IMR-90 (cell line): ENCODE data around the gene TACC2. TPM values are rescaled to one million over a fixed set of nuclear protein-coding genes. Genes with fewer than 3 reads are reported as not detected.

Source experiments
- ATAC-seq: fragments of 200-7000 bp; cut with Tn5 transposase; 2 replicates; pipeline ENCODE4 v1.9.1; 2020; ENCODE audit warnings: low read depth, mild to moderate bottlenecking, moderate library complexity
- BruUV-seq: library from RNA; stranded (reverse); fragments of 400-500 nt; replicated peaks from 2 replicates; lab custom pipeline; 2021; lab: Mats Ljungman, UMichigan
- CTCF ChIA-PET: fragments of 300-600 bp; formaldehyde crosslinking; extraction: SDS; loops from one replicate; lab custom pipeline; 2021; ENCODE audit warnings: antibody characterized with exemption; lab: Yijun Ruan, JAX
- POLR2A ChIA-PET: fragments of 300-600 bp; sonication (Branson Sonifier 250); formaldehyde crosslinking; loops from one replicate; lab custom pipeline; 2022; ENCODE audit warnings: antibody characterized with exemption; ENCODE audit not compliant: unreplicated experiment; lab: Charles Lee
- DNase-seq: peaks from one replicate; pipeline ENCODE4 v3.0.0; 2013
- H2AFZ ChIP-seq: replicated peaks from 2 replicates; pipeline ENCODE3; 2013; ENCODE audit warnings: low read length, mild to moderate bottlenecking; ENCODE audit not compliant: poor library complexity
- H2AK5ac ChIP-seq: 2 replicates; pipeline ENCODE4 v1.6.1; 2013; ENCODE audit warnings: low read depth, low read length, inconsistent platforms
- H2AK9ac ChIP-seq: replicated peaks from 2 replicates; pipeline ENCODE3; 2013; ENCODE audit warnings: mild to moderate bottlenecking, low read depth, low read length, moderate library complexity; ENCODE audit not compliant: poor library complexity
- H2BK120ac ChIP-seq: 2 replicates; pipeline ENCODE4 v1.6.1; 2013; ENCODE audit warnings: low read depth, low read length, inconsistent platforms
- H2BK15ac ChIP-seq: 3 replicates; pipeline ENCODE4 v1.6.1; 2013; ENCODE audit warnings: low read depth, low read length, inconsistent platforms
- H2BK20ac ChIP-seq: 2 replicates; pipeline ENCODE4 v1.6.1; 2013; ENCODE audit warnings: low read depth, mild to moderate bottlenecking, inconsistent platforms, low read length, moderate library complexity
- H2BK5ac ChIP-seq: 2 replicates; pipeline ENCODE4 v1.6.1; 2013; ENCODE audit warnings: mild to moderate bottlenecking, low read depth, low read length, inconsistent platforms; ENCODE audit not compliant: poor library complexity, severe bottlenecking
- H3K14ac ChIP-seq: replicated peaks from 2 replicates; pipeline ENCODE4 v1.6.1; 2013; ENCODE audit warnings: low read depth, low read length, inconsistent platforms
- H3K18ac ChIP-seq: 2 replicates; pipeline ENCODE4 v1.6.1; 2013; ENCODE audit warnings: low read depth, low read length, control low read depth
- H3K23ac ChIP-seq: 2 replicates; pipeline ENCODE4 v1.6.1; 2013; ENCODE audit warnings: low read depth, low read length, inconsistent platforms
- H3K27ac ChIP-seq: 2 replicates; pipeline ENCODE4 v1.5.1; 2013; ENCODE audit warnings: mild to moderate bottlenecking, control low read depth, low read length; ENCODE audit not compliant: insufficient read depth
- H3K27me3 ChIP-seq: 2 replicates; pipeline ENCODE4 v1.6.1; 2013; ENCODE audit warnings: low read length; ENCODE audit not compliant: control insufficient read depth, insufficient read depth
- H3K36me3 ChIP-seq: 2 replicates; pipeline ENCODE4 v1.6.1; 2013; ENCODE audit warnings: low read length, mixed read lengths; ENCODE audit not compliant: control insufficient read depth, insufficient read depth
- H3K4ac ChIP-seq: 2 replicates; pipeline ENCODE4 v1.6.1; 2013; ENCODE audit warnings: low read depth, low read length, inconsistent platforms
- H3K4me1 ChIP-seq: 2 replicates; pipeline ENCODE4 v1.6.1; 2013; ENCODE audit warnings: low read length, mixed read lengths; ENCODE audit not compliant: control insufficient read depth, insufficient read depth
- H3K4me2 ChIP-seq: 2 replicates; pipeline ENCODE4 v1.6.1; 2013; ENCODE audit warnings: low read depth, mild to moderate bottlenecking, control low read depth, low read length, moderate library complexity
- H3K4me3 ChIP-seq: 2 replicates; pipeline ENCODE4 v1.5.1; 2013; ENCODE audit warnings: low read depth, mild to moderate bottlenecking, control low read depth, low read length, moderate library complexity; ENCODE audit not compliant: insufficient read depth
- H3K56ac ChIP-seq: 2 replicates; pipeline ENCODE4 v1.6.1; 2013; ENCODE audit warnings: low read length, inconsistent platforms; ENCODE audit not compliant: insufficient read depth; ENCODE audit errors: extremely low read depth
- H3K79me1 ChIP-seq, 2 experiments: 2 replicates each; pipeline ENCODE4 v1.6.1; 2013; ENCODE audit warnings: low read length in 2 of 2, inconsistent platforms in 1 of 2, low read depth in 1 of 2
- H3K9ac ChIP-seq: 2 replicates; pipeline ENCODE4 v1.6.1; 2013; ENCODE audit warnings: low read depth, low read length, control low read depth
- H3K9me1 ChIP-seq: 2 replicates; pipeline ENCODE4 v1.6.1; 2013; ENCODE audit warnings: low read length, inconsistent platforms; ENCODE audit not compliant: insufficient read depth
- H3K9me3 ChIP-seq: 2 replicates; pipeline ENCODE4 v1.6.1; 2013; ENCODE audit warnings: low read length; ENCODE audit not compliant: control insufficient read depth, insufficient read depth
- H4K20me1 ChIP-seq: 2 replicates; pipeline ENCODE4 v1.6.1; 2013; ENCODE audit warnings: low read length, inconsistent platforms; ENCODE audit not compliant: insufficient read depth
- H4K5ac ChIP-seq: 2 replicates; pipeline ENCODE4 v1.6.1; 2013; ENCODE audit warnings: mild to moderate bottlenecking, low read depth, low read length, control low read depth
- H4K8ac ChIP-seq, 2 experiments: 2 replicates each; pipeline ENCODE4 v1.6.1; 2013; ENCODE audit warnings: low read depth in 2 of 2, low read length in 2 of 2, control low read depth in 1 of 2, inconsistent platforms in 1 of 2
- H4K91ac ChIP-seq: 2 replicates; pipeline ENCODE4 v1.6.1; 2013; ENCODE audit warnings: low read depth, low read length, inconsistent platforms; ENCODE audit not compliant: insufficient read depth
- BHLHE40 ChIP-seq: fragments of 150-350 bp; IDR thresholded peaks from 2 replicates; pipeline ENCODE4 v1.6.1; 2016; ENCODE audit warnings: mild to moderate bottlenecking, low read depth, low read length
- CEBPB ChIP-seq: IDR thresholded peaks from 2 replicates; pipeline ENCODE4 v1.6.1; 2012; ENCODE audit warnings: low read depth, low read length, improper control_type of control experiment
- CHD1 ChIP-seq: IDR thresholded peaks from 2 replicates; pipeline ENCODE4 v1.6.1; 2012; ENCODE audit warnings: low read depth, low read length, improper control_type of control experiment
- ELK1 ChIP-seq: fragments of 150-350 bp; IDR thresholded peaks from 2 replicates; pipeline ENCODE4 v1.6.1; 2016; ENCODE audit warnings: low read depth, mild to moderate bottlenecking, low read length, moderate library complexity, borderline replicate concordance
- MAFK ChIP-seq: IDR thresholded peaks from 2 replicates; pipeline ENCODE4 v1.6.1; 2012; ENCODE audit warnings: low read depth, low read length, improper control_type of control experiment
- MAZ ChIP-seq: IDR thresholded peaks from 2 replicates; pipeline ENCODE4 v1.6.1; 2012; ENCODE audit warnings: low read depth, mild to moderate bottlenecking, low read length, improper control_type of control experiment, moderate library complexity, borderline replicate concordance
- MXI1 ChIP-seq: IDR thresholded peaks from 2 replicates; pipeline ENCODE4 v1.6.1; 2012; ENCODE audit warnings: low read depth, mild to moderate bottlenecking, low read length, moderate library complexity, borderline replicate concordance
- NFE2L2 ChIP-seq: fragments of 150-350 bp; IDR thresholded peaks from 2 replicates; pipeline ENCODE4 v1.6.1; 2016; ENCODE audit warnings: low read depth, mild to moderate bottlenecking, low read length
- RCOR1 ChIP-seq: IDR thresholded peaks from 2 replicates; pipeline ENCODE4 v1.6.1; 2012; ENCODE audit warnings: mild to moderate bottlenecking, low read length, improper control_type of control experiment; ENCODE audit not compliant: insufficient replicate concordance
- RFX5 ChIP-seq: IDR thresholded peaks from 2 replicates; pipeline ENCODE4 v1.8.0; 2012; ENCODE audit warnings: low read depth, mild to moderate bottlenecking, low read length, moderate library complexity
- SMC3 ChIP-seq: fragments of 150-350 bp; IDR thresholded peaks from 2 replicates; pipeline ENCODE4 v1.6.1; 2016; ENCODE audit warnings: low read depth, mild to moderate bottlenecking, antibody characterized with exemption, low read length, moderate library complexity
- USF2 ChIP-seq: fragments of 150-350 bp; IDR thresholded peaks from 2 replicates; pipeline ENCODE4 v1.6.1; 2017; ENCODE audit warnings: mild to moderate bottlenecking, antibody characterized with exemption, low read length, low read depth
- WGBS, 2 experiments: methylation state at CpG; one replicate each; pipeline versions ENCODE4 v1.1.5 to v1.1.7; 2013; ENCODE audit warnings: missing lambda C conversion rate in 2 of 2; ENCODE audit not compliant: insufficient read length in 1 of 2; ENCODE audit errors: extremely low coverage in 2 of 2; 5-methylcytosine and 5-hydroxymethylcytosine counted together
- dilution Hi-C: fragments of 300-500 bp; cut with HindIII; formaldehyde crosslinking; loops from one replicate; pipeline ENCODE4 v1.14.3; 2018; ENCODE audit warnings: low sequenced_read_pairs; ENCODE audit not compliant: unreplicated experiment
- in situ Hi-C: fragments of 300-500 bp; cut with MboI; formaldehyde crosslinking; loops from 3 replicates; pipeline ENCODE4 v1.14.3; 2019; ENCODE audit warnings: low sequenced_read_pairs, inconsistent platforms, mixed read lengths
- intact Hi-C: fragments of 100-400 bp; cut with micrococcal nuclease; formaldehyde crosslinking; loops from 2 replicates; pipeline ENCODE4 v1.10.0; 2022
- polyA plus RNA-seq, 3 experiments: library from polyadenylated mRNA; depleted of rRNA; stranded (reverse); fragments of >200 nt; gene quantifications; 2 replicates each; pipeline ENCODE4 v1.2.3, GENCODE V29; 2012; ENCODE audit warnings: low replicate concordance in 1 of 3
- total RNA-seq: library from RNA; depleted of rRNA; stranded (reverse); fragments of >200 nt; gene quantifications from 2 replicates; pipeline ENCODE4 v1.2.3, GENCODE V29; 2012

TACC2 gene
- total and polyA plus RNA-seq, 2 of the 4 experiments (the other 2 are of a cell fraction) = 2.9 to 15.4 TPM

- in situ Hi-C loops = no loop called here
- Histone ChIP-seq H2AK5ac (no peak overlapping the region), H3K14ac (no peak overlapping the region), H3K4me1 (peaks cover 3% of the 10 kb centered on the region; the same call in 1 of the 2 replicates), H4K20me1 (no peaks in the 10 kb centered on the region), H4K91ac (no peak overlapping the region), H2AFZ (no peak overlapping the region), H3K36me3 (no peaks in the 10 kb centered on the region), H4K8ac (no peak overlapping the region), H3K9me3 (no peaks in the 10 kb centered on the region; the same call in 1 of the 2 replicates), H3K23ac (no peak overlapping the region), H3K79me1 (no peaks in the 10 kb centered on the region), H2BK20ac (no peak overlapping the region), H3K4ac (no peak overlapping the region), H4K5ac (no peak overlapping the region), H3K9ac (no peak overlapping the region), H3K4me3 (no peak overlapping the region), H3K27ac (no peak overlapping the region), H3K27me3 (peaks cover 30% of the 10 kb centered on the region), H2BK120ac (no peak overlapping the region), H3K4me2 (no peak overlapping the region), H2BK15ac (no peak overlapping the region), H2AK9ac (no peak overlapping the region), H3K18ac (no peak overlapping the region), H2BK5ac (no peak overlapping the region), H3K9me1 (no peaks in the 10 kb centered on the region), H3K56ac (no peak overlapping the region)
- whole genome bisulfite sequencing, 2 experiments = 94% methylated on average over 4 of the region's 7 CpGs; no CpG with 5 or more reads in 1 of the 2 experiments
- DNase-seq = no peak
- BruUV-seq = no TSS peak
- intact Hi-C loops = no loop called here
- no peak for ATAC-seq
- dilution Hi-C loops = no loop called here
- CTCF ChIA-PET = no interaction called here
- TF ChIP-seq CEBPB (no peak), RFX5 (no peak), SMC3 (no peak), USF2 (no peak), CHD1 (no peak), NFE2L2 (no peak), RCOR1 (no peak), BHLHE40 (no peak), MAFK (no peak), MXI1 (no peak), MAZ (no peak), ELK1 (no peak)
- POLR2A ChIA-PET = no interaction called here
Observed at GRCh38 chr10:122097935-122098334, 109.0 kb downstream of the TACC2 start.
